PFSK-1 (cell line): ENCODE measurements around the gene SPC25.

ENCODE experiments used
- POLR2AphosphoS5 ChIP-seq: IDR thresholded peaks from 2 replicates; pipeline ENCODE4 v1.6.1; 2012; ENCODE audit warnings: low read depth, mild to moderate bottlenecking, control low read depth, low read length, moderate library complexity
- SIN3A ChIP-seq: IDR thresholded peaks from 2 replicates; pipeline ENCODE4 v1.6.1; 2012; ENCODE audit warnings: mild to moderate bottlenecking, low read length, moderate library complexity, borderline replicate concordance; ENCODE audit not compliant: insufficient read depth
- TAF1 ChIP-seq: IDR thresholded peaks from 2 replicates; pipeline ENCODE4 v1.6.1; 2012; ENCODE audit warnings: low read length, control low read depth, borderline replicate concordance; ENCODE audit not compliant: insufficient read depth
- TF ChIP-seq, protein P1 (sequence below), 2 experiments: IDR thresholded peaks; 2 replicates each; pipeline versions ENCODE4 v1.6.1 to v1.8.0; 2011 to 2012; ENCODE audit warnings: low read depth in 2 of 2, low read length in 2 of 2, control low read depth in 1 of 2, inconsistent platforms in 1 of 2, mild to moderate bottlenecking in 1 of 2, moderate library complexity in 1 of 2; ENCODE audit not compliant: insufficient read depth in 1 of 2

DNA sequence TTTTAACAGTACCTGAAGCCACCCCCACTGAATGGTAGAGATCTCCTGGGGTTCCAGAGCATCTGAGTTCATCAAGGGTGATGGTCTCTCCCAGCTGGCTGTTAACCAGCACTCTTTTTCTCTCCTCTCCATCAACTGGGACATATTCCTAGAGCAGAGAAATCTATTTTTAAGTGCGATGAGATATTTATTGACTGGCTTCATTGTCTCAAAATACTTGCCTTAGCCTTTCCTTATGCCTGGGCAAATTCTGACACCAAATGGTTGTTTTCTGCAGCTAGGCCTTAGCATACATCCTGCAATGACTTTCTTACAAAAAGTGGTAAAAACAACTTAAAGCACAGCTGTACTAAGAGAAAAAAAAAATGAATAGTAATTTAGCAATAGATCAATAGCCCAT lies 68.2 kb downstream of the SPC25 start:
- TF ChIP-seq, protein P1, sequence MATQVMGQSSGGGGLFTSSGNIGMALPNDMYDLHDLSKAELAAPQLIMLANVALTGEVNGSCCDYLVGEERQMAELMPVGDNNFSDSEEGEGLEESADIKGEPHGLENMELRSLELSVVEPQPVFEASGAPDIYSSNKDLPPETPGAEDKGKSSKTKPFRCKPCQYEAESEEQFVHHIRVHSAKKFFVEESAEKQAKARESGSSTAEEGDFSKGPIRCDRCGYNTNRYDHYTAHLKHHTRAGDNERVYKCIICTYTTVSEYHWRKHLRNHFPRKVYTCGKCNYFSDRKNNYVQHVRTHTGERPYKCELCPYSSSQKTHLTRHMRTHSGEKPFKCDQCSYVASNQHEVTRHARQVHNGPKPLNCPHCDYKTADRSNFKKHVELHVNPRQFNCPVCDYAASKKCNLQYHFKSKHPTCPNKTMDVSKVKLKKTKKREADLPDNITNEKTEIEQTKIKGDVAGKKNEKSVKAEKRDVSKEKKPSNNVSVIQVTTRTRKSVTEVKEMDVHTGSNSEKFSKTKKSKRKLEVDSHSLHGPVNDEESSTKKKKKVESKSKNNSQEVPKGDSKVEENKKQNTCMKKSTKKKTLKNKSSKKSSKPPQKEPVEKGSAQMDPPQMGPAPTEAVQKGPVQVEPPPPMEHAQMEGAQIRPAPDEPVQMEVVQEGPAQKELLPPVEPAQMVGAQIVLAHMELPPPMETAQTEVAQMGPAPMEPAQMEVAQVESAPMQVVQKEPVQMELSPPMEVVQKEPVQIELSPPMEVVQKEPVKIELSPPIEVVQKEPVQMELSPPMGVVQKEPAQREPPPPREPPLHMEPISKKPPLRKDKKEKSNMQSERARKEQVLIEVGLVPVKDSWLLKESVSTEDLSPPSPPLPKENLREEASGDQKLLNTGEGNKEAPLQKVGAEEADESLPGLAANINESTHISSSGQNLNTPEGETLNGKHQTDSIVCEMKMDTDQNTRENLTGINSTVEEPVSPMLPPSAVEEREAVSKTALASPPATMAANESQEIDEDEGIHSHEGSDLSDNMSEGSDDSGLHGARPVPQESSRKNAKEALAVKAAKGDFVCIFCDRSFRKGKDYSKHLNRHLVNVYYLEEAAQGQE (IDR thresholded peaks at IDR 0.05; ENCODE audit: insufficient read depth in 1 of 2, low read depth in 2 of 2, low read length in 2 of 2), result no peak
- TF ChIP-seq POLR2AphosphoS5 (no peak), SIN3A (no peak), TAF1 (no peak)
